Trophoblast cell (in vitro differentiated cells and primary cell): ENCODE data around the gene TUBA1C.
A peak's percentile ranks its signal among the peaks of the same experiment; 100 is the strongest.

ENCODE experiments used
- DNase-seq, 2 donors: peaks; one replicate each; pipeline ENCODE4 v3.0.0-alpha.2; 2016
- H2AFZ ChIP-seq: 2 replicates; pipeline ENCODE4 v1.6.1; 2013; ENCODE audit warnings: low read length, moderate library complexity, mild to moderate bottlenecking; ENCODE audit not compliant: insufficient read depth, poor library complexity
- H2AK5ac ChIP-seq: 2 replicates; pipeline ENCODE4 v1.6.1; 2013; ENCODE audit warnings: mild to moderate bottlenecking, low read length
- H2BK120ac ChIP-seq: 2 replicates; pipeline ENCODE4 v1.6.1; 2013; ENCODE audit warnings: low read length, mild to moderate bottlenecking, moderate library complexity; ENCODE audit not compliant: insufficient read depth, poor library complexity
- H2BK12ac ChIP-seq: 2 replicates; pipeline ENCODE4 v1.6.1; 2013; ENCODE audit warnings: mild to moderate bottlenecking, low read length, moderate library complexity
- H2BK5ac ChIP-seq: 2 replicates; pipeline ENCODE4 v1.6.1; 2013; ENCODE audit warnings: low read length, low read depth, moderate library complexity, mild to moderate bottlenecking; ENCODE audit not compliant: poor library complexity
- H3K14ac ChIP-seq: 2 replicates; pipeline ENCODE4 v1.6.1; 2013; ENCODE audit warnings: mild to moderate bottlenecking, low read length
- H3K18ac ChIP-seq: 2 replicates; pipeline ENCODE4 v1.6.1; 2013; ENCODE audit warnings: mild to moderate bottlenecking, low read length
- H3K23ac ChIP-seq: 2 replicates; pipeline ENCODE4 v1.6.1; 2013; ENCODE audit warnings: low read length
- H3K27ac ChIP-seq: 2 replicates; pipeline ENCODE4 v1.5.1; 2013; ENCODE audit warnings: low read depth, mild to moderate bottlenecking, inconsistent platforms, low read length, moderate library complexity
- H3K27me3 ChIP-seq: 2 replicates; pipeline ENCODE4 v1.6.1; 2013; ENCODE audit warnings: inconsistent platforms, mild to moderate bottlenecking, low read length, moderate library complexity; ENCODE audit not compliant: insufficient read depth
- H3K36me3 ChIP-seq, 2 experiments: 1 replicate in 1 of 2; 2 replicates in 1 of 2; pipeline ENCODE4 v1.6.1; 2013; ENCODE audit warnings: low read length in 2 of 2, mild to moderate bottlenecking in 2 of 2, moderate library complexity in 1 of 2; ENCODE audit not compliant: insufficient read depth in 2 of 2, control insufficient read depth in 1 of 2
- H3K4ac ChIP-seq: 2 replicates; pipeline ENCODE4 v1.6.1; 2013; ENCODE audit warnings: low read depth, mild to moderate bottlenecking, low read length, moderate library complexity
- H3K4me1 ChIP-seq, 2 experiments: 1 replicate in 1 of 2; 2 replicates in 1 of 2; pipeline ENCODE4 v1.6.1; 2013; ENCODE audit warnings: low read length in 2 of 2, mild to moderate bottlenecking in 2 of 2, moderate library complexity in 1 of 2; ENCODE audit not compliant: insufficient read depth in 2 of 2, control insufficient read depth in 1 of 2
- H3K4me2 ChIP-seq: 2 replicates; pipeline ENCODE4 v1.6.1; 2013; ENCODE audit warnings: inconsistent platforms, mild to moderate bottlenecking, low read length, moderate library complexity
- H3K4me3 ChIP-seq: 2 replicates; pipeline ENCODE4 v1.5.1; 2013; ENCODE audit warnings: mild to moderate bottlenecking, low read depth, low read length, inconsistent platforms
- H3K79me1 ChIP-seq: one replicate; pipeline ENCODE4 v1.6.1; 2013; ENCODE audit warnings: low read length
- H3K79me2 ChIP-seq: 2 replicates; pipeline ENCODE4 v1.6.1; 2013; ENCODE audit warnings: low read length, mild to moderate bottlenecking; ENCODE audit not compliant: control insufficient read depth, insufficient read depth, poor library complexity
- H3K9ac ChIP-seq: 2 replicates; pipeline ENCODE4 v1.6.1; 2013; ENCODE audit warnings: mild to moderate bottlenecking, low read length
- H3K9me3 ChIP-seq: 2 replicates; pipeline ENCODE4 v1.6.1; 2013; ENCODE audit warnings: low read depth, mild to moderate bottlenecking, control low read depth, inconsistent platforms, low read length; ENCODE audit not compliant: insufficient read depth
- H4K12ac ChIP-seq: 2 replicates; pipeline ENCODE4 v1.6.1; 2013; ENCODE audit warnings: low read depth, mild to moderate bottlenecking, low read length, moderate library complexity
- H4K8ac ChIP-seq: 2 replicates; pipeline ENCODE4 v1.6.1; 2013; ENCODE audit warnings: low read depth, mild to moderate bottlenecking, low read length, moderate library complexity
- H4K91ac ChIP-seq: one replicate; pipeline ENCODE4 v1.6.1; 2013; ENCODE audit warnings: low read depth, mild to moderate bottlenecking, low read length, moderate library complexity
- WGBS: extraction: QIAGEN DNeasy Blood & Tissue Kit; methylation state at CpG from one replicate; pipeline ENCODE4 v1.1.7; 2013; ENCODE audit warnings: missing lambda C conversion rate; ENCODE audit not compliant: insufficient read length, insufficient coverage; ENCODE audit errors: extremely low coverage; 5-methylcytosine and 5-hydroxymethylcytosine counted together

Gene TUBA1C

GRCh38 chr12:49296034-49296835 lies 31.4 kb downstream of the TUBA1C start:
- H4K12ac ChIP-seq = no peak overlapping the region
- H3K79me1 ChIP-seq = no peaks in the 10 kb centered on the region
- peak in 1 of 2 donors; percentile 48 for DNase-seq
- no peak overlapping the region for H3K4me2 ChIP-seq
- no peak overlapping the region for H3K4me3 ChIP-seq
- peaks cover 61% of the 10 kb centered on the region for H3K27me3 ChIP-seq
- H2AK5ac ChIP-seq = no peak overlapping the region
- no peak overlapping the region for H3K9ac ChIP-seq
- H3K18ac ChIP-seq = no peak overlapping the region
- H4K8ac ChIP-seq = no peak overlapping the region
- H2AFZ ChIP-seq = no peak overlapping the region
- no CpG with 5 or more reads among the region's 54 CpGs for WGBS
- no peaks in the 10 kb centered on the region for H3K79me2 ChIP-seq
- H3K4ac ChIP-seq = no peak overlapping the region
- peaks cover 19% of the 10 kb centered on the region for H3K9me3 ChIP-seq
- H2BK12ac ChIP-seq = no peak overlapping the region
- H4K91ac ChIP-seq = no peak overlapping the region
- no peak overlapping the region for H3K23ac ChIP-seq
- no peak overlapping the region for H3K27ac ChIP-seq
- no peak overlapping the region for H2BK5ac ChIP-seq
- H3K14ac ChIP-seq = no peak overlapping the region
- peaks cover 2% of the 10 kb centered on the region in 2 experiments for H3K4me1 ChIP-seq
- no peak overlapping the region for H2BK120ac ChIP-seq
- no peaks in the 10 kb centered on the region for H3K36me3 ChIP-seq

GRCh38 chr12:49296836-49297694 lies 32.2 kb downstream of the TUBA1C start:
- H3K9ac ChIP-seq = no peak overlapping the region
- no peak overlapping the region for H2BK12ac ChIP-seq
- no peak overlapping the region for H4K91ac ChIP-seq
- no CpG with 5 or more reads among the region's 77 CpGs for WGBS
- H2AK5ac ChIP-seq = no peak overlapping the region
- peaks cover 61% of the 10 kb centered on the region for H3K27me3 ChIP-seq
- H3K27ac ChIP-seq = no peak overlapping the region
- H3K4me3 ChIP-seq = no peak overlapping the region
- H3K23ac ChIP-seq = no peak overlapping the region
- H4K12ac ChIP-seq = no peak overlapping the region
- H3K9me3 ChIP-seq = peaks cover 19% of the 10 kb centered on the region
- H3K4ac ChIP-seq = no peak overlapping the region
- H3K14ac ChIP-seq = no peak overlapping the region
- no peak overlapping the region for H3K18ac ChIP-seq
- H2BK120ac ChIP-seq = no peak overlapping the region
- no peak overlapping the region for H4K8ac ChIP-seq
- no peak overlapping the region for H2BK5ac ChIP-seq
- DNase-seq = peak in 1 of 2 donors; percentile 47
- H3K36me3 ChIP-seq = no peaks in the 10 kb centered on the region
- H3K4me2 ChIP-seq = no peak overlapping the region
- H3K79me2 ChIP-seq = no peaks in the 10 kb centered on the region
- peaks cover 2% of the 10 kb centered on the region in 2 experiments for H3K4me1 ChIP-seq
- no peak overlapping the region for H2AFZ ChIP-seq
- no peaks in the 10 kb centered on the region for H3K79me1 ChIP-seq

- Histone ChIP-seq H3K27ac (no peak overlapping the region), H3K4me1 (peaks cover 2% of the 10 kb centered on the region in 2 experiments), H4K8ac (no peak overlapping the region), H3K9me3 (peaks cover 19% of the 10 kb centered on the region), H3K18ac (no peak overlapping the region), H3K4ac (no peak overlapping the region), H2BK12ac (no peak overlapping the region), H3K36me3 (no peaks in the 10 kb centered on the region), H4K12ac (no peak overlapping the region), H3K4me3 (no peak overlapping the region), H3K79me2 (no peaks in the 10 kb centered on the region), H4K91ac (no peak overlapping the region), H3K4me2 (no peak overlapping the region), H3K27me3 (peaks cover 59% of the 10 kb centered on the region), H2BK5ac (no peak overlapping the region), H3K23ac (no peak overlapping the region), H2BK120ac (no peak overlapping the region), H3K79me1 (no peaks in the 10 kb centered on the region), H3K9ac (no peak overlapping the region), H2AFZ (no peak overlapping the region), H3K14ac (no peak overlapping the region), H2AK5ac (no peak overlapping the region)
- WGBS = no CpG with 5 or more reads among the region's 8 CpGs
- DNase-seq = no peak
Measured at GRCh38 chr12:49297695-49298060, 32.8 kb downstream of the TUBA1C start.

- Histone ChIP-seq H3K27ac (no peak overlapping the region), H2BK12ac (no peak overlapping the region), H3K79me1 (no peaks in the 10 kb centered on the region), H3K9ac (peak overlapping the region; percentile 22), H4K12ac (no peak overlapping the region), H2BK5ac (no peak overlapping the region), H2AFZ (no peak overlapping the region), H3K4me1 (peaks cover 2% of the 10 kb centered on the region in 2 experiments), H2BK120ac (no peak overlapping the region), H2AK5ac (no peak overlapping the region), H3K9me3 (peaks cover 19% of the 10 kb centered on the region), H3K23ac (no peak overlapping the region), H4K91ac (no peak overlapping the region), H4K8ac (no peak overlapping the region), H3K4me2 (no peak overlapping the region), H3K14ac (no peak overlapping the region), H3K79me2 (no peaks in the 10 kb centered on the region), H3K36me3 (no peaks in the 10 kb centered on the region), H3K27me3 (peaks cover 55% of the 10 kb centered on the region), H3K18ac (no peak overlapping the region), H3K4ac (no peak overlapping the region), H3K4me3 (no peak overlapping the region)
- DNase-seq = no peak
- no CpG with 5 or more reads among the region's 6 CpGs for WGBS
Measured at GRCh38 chr12:49298160-49298559, 33.3 kb downstream of the TUBA1C start.
